HFF-Myc (cell line): Measurements from ENCODE around the gene NOC2L.
A peak's percentile ranks its signal among the peaks of the same experiment; 100 is the strongest.

Experiments used
- DNase-seq: peaks from one replicate; pipeline ENCODE4 v3.0.0-alpha.2; 2011; ENCODE audit warnings: low read depth; ENCODE audit errors: extremely low read depth
- H3K4me3 ChIP-seq: replicated peaks from 2 replicates; pipeline ENCODE4 v1.5.1; 2011; ENCODE audit warnings: low read depth, mild to moderate bottlenecking, control low read depth, low read length
- CTCF ChIP-seq: IDR thresholded peaks from 2 replicates; pipeline ENCODE4 v1.5.1; 2012; ENCODE audit warnings: mild to moderate bottlenecking, low read depth, low read length, control low read depth; ENCODE audit errors: missing control alignments

The NOC2L gene

GRCh38 chr1:938088-938683, 20.9 kb downstream of the NOC2L start:
- no peak overlapping the region for H3K4me3 ChIP-seq
- DNase-seq = no peak
- TF ChIP-seq CTCF = peak; percentile 62

- no peak overlapping the region for H3K4me3 ChIP-seq
- DNase-seq = no peak
- no peak for TF ChIP-seq CTCF
Observed at GRCh38 chr1:937521-937920, 21.5 kb downstream of the NOC2L start.

DNA sequence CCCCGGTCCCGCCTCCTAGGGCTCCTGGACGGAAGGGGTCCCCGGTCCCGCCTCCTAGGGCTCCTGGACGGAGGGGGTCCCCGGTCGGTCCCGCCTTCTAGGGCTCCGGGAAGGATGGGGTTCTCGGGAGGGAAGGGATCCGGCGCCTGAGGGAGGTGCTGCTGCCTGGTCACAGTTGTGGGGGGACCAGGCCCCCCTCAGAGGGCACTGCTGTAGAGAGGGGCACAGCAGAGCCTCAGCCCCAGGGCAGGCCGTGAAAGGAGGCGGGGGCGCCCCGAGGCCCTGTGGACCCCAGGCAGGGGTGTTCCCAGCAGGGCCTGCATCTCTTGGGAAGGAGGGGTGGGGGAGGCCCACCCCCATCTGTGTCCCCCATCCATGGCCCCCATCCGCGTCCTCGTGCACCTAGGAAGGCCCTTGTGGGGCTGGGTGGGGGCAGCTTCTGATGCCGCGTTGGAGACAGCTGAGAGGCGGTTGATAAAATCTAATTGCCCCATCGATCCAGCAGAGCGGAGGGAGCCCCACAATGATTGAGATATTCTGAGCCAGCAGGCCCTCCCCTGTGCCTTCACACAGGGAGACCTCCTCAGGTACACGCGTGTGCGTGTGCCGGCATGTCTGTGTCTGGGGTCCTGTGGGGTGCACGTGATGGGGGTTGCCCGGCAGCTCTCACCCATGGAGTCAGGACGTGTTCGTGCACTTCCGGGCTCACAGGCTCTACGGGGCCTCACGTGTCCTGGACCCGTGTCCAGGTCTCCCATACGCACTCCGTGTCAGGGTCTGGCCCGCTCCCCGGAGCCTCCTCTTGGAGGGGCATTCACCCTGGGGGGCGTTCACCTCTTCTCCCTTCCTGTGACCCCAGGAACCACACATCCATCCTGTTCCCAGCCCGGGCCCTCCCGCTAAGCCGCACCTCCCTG, 22.4 kb downstream of the NOC2L start:
- no peak for TF ChIP-seq CTCF
- no peak for DNase-seq
- H3K4me3 ChIP-seq = no peak overlapping the region

GRCh38 chr1:935751-936231, 23.3 kb downstream of the NOC2L start:
- DNase-seq = no peak
- H3K4me3 ChIP-seq = no peak overlapping the region
- TF ChIP-seq CTCF = no peak

- DNase-seq = no peak
- no peak overlapping the region for H3K4me3 ChIP-seq
- TF ChIP-seq CTCF = no peak
Observed at GRCh38 chr1:934991-935750, 23.9 kb downstream of the NOC2L start.

- TF ChIP-seq CTCF = no peak
- no peak for DNase-seq
Observed at GRCh38 chr1:933603-933940, 25.5 kb downstream of the NOC2L start.

More at GRCh38 chr1:933603-933940, 25.5 kb downstream of the NOC2L start:
- H3K4me3 ChIP-seq = no peak overlapping the region
